ENCODE data around the gene TAS2R9. TPM values are rescaled to one million over a fixed set of nuclear protein-coding genes. Genes with fewer than 3 reads are reported as not detected.

The TAS2R9 gene
- total RNA-seq, 1 experiment from 2014 or later = not detected

DNA sequence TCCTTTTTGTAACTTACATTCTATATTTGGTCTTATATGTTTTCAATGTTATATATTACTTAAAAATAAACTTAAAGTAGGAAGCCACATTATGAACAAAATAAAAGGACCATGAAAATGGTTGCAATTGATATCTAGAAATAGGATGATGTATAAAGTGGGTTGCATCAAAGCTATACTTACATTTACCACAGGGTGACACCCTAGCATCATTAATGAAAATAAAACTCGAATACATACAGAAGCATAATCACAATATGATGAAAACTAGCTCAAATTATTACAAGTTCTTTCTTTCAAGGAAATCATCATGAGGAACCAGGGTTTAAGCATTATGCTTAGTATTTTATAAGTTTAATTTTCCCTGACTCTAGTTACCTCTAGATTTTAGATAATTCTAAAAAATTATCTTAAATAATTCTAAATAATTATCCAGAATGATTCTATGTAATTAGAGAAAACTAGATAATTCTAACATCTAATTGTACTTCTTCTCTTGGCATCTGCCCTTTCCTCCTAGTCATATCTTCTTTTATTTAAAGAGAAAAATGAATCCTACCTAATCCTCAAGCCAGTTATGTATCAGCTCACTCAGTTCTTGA lies 38.7 kb downstream of the TAS2R9 start:
- Mint-ChIP-seq H3K9me3 (ENCODE audit: unreplicated experiment) (no peaks in the 10 kb centered on the region), H3K27ac (ENCODE audit: unreplicated experiment) (no peak overlapping the region), H3K4me3 (ENCODE audit: unreplicated experiment) (no peak overlapping the region), H3K4me1 (ENCODE audit: low read depth, unreplicated experiment) (no peaks in the 10 kb centered on the region), H3K36me3 (ENCODE audit: insufficient read depth, unreplicated experiment) (no peaks in the 10 kb centered on the region), H3K27me3 (ENCODE audit: insufficient read depth, unreplicated experiment) (peaks cover 39% of the 10 kb centered on the region)
- Histone ChIP-seq H3K36me3 (ENCODE audit: control insufficient read depth, insufficient read depth, low read length) (no peaks in the 10 kb centered on the region), H3K4me1 (no peaks in the 10 kb centered on the region), H3K9me3 (no peaks in the 10 kb centered on the region), H3K27me3 (replicated peaks; ENCODE audit: control insufficient read depth, insufficient read depth, low read length) (peaks cover 3% of the 10 kb centered on the region; the same call in 1 of the 2 replicates), H3K4me3 (ENCODE audit: low read depth, low read length) (no peak overlapping the region)
- intact Hi-C loops (cut with micrococcal nuclease; ENCODE audit: unreplicated experiment) = loop anchor here (1.0 to 5.0 kb wide), 6 partner anchors 96 to 736 kb away; no protein-coding TSS in a partner anchor
- TF ChIP-seq, protein P1, sequence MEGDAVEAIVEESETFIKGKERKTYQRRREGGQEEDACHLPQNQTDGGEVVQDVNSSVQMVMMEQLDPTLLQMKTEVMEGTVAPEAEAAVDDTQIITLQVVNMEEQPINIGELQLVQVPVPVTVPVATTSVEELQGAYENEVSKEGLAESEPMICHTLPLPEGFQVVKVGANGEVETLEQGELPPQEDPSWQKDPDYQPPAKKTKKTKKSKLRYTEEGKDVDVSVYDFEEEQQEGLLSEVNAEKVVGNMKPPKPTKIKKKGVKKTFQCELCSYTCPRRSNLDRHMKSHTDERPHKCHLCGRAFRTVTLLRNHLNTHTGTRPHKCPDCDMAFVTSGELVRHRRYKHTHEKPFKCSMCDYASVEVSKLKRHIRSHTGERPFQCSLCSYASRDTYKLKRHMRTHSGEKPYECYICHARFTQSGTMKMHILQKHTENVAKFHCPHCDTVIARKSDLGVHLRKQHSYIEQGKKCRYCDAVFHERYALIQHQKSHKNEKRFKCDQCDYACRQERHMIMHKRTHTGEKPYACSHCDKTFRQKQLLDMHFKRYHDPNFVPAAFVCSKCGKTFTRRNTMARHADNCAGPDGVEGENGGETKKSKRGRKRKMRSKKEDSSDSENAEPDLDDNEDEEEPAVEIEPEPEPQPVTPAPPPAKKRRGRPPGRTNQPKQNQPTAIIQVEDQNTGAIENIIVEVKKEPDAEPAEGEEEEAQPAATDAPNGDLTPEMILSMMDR (IDR thresholded peaks at IDR 0.05; ENCODE audit: insufficient read depth in 1 of 2, low read depth in 1 of 2, low read length in 1 of 2, severe bottlenecking in 1 of 2, unreplicated experiment in 1 of 2) = peak; percentile 52 to 78
- peak in 1 of 2 experiments; percentile 43 for DNase-seq
- ChIA-PET POLR2A (no interaction called here), CTCF (interaction anchor here (0.6 to 3.3 kb wide), 15 partner anchors 21 to 1262 kb away, joined by 3 to 34 read pairs (median 4); partner anchors contain the start of gene SMIM10L1)
- BruUV-seq (replicated peaks) = no TSS peak

DNA sequence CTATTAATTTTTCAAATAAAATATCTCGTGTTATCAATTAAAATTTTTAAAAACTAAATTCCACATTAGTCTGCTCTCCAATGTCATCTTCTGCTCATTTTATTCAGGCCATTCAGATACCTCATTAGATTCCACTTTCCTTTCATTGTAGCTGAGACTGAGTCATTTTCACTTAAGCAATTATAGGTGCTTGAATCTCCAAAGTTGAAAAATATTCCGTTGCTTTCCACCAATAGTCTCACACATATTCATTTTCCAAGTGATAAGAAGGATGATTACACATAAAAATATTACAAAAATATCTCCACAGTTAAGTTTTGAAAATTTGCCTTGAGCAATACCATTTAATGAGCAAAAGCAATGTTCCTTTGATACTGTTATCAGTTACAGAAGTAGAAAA lies 50.3 kb downstream of the TAS2R9 start:
- peaks cover 13% of the 10 kb centered on the region for H3K9me3 Mint-ChIP-seq (ENCODE audit: unreplicated experiment)
- H3K27me3 ChIP-seq (replicated peaks; ENCODE audit: control insufficient read depth, insufficient read depth, low read length) = no peaks in the 10 kb centered on the region; the same call in none of the 2 replicates
- H3K27ac Mint-ChIP-seq (ENCODE audit: unreplicated experiment) = no peak overlapping the region
- BruUV-seq (replicated peaks) = no TSS peak
- POLR2A ChIA-PET = no interaction called here
- no peaks in the 10 kb centered on the region for H3K36me3 Mint-ChIP-seq (ENCODE audit: insufficient read depth, unreplicated experiment)
- CTCF ChIA-PET = no interaction called here
- H3K36me3 ChIP-seq (ENCODE audit: control insufficient read depth, insufficient read depth, low read length) = no peaks in the 10 kb centered on the region
- no peak for DNase-seq
- TF ChIP-seq, protein P1 (IDR thresholded peaks at IDR 0.05; ENCODE audit: insufficient read depth in 1 of 2, low read depth in 1 of 2, low read length in 1 of 2, severe bottlenecking in 1 of 2, unreplicated experiment in 1 of 2) = no peak
- intact Hi-C loops (cut with micrococcal nuclease; ENCODE audit: unreplicated experiment) = no loop called here
- H3K27me3 Mint-ChIP-seq (ENCODE audit: insufficient read depth, unreplicated experiment) = peaks cover 17% of the 10 kb centered on the region
- H3K4me1 ChIP-seq = no peaks in the 10 kb centered on the region
- peaks cover 18% of the 10 kb centered on the region for H3K9me3 ChIP-seq
- H3K4me1 Mint-ChIP-seq (ENCODE audit: low read depth, unreplicated experiment) = no peaks in the 10 kb centered on the region
- H3K4me3 ChIP-seq (ENCODE audit: low read depth, low read length) = no peak overlapping the region
- no peak overlapping the region for H3K4me3 Mint-ChIP-seq (ENCODE audit: unreplicated experiment)

Other genes starting within 250 kb of the TAS2R9 start
- 134 and 137 TPM in 2 replicates for gene MAGOHB, start 196.6 kb downstream of the TAS2R9 start, total RNA-seq (2022)
- 4.5 and 4.9 TPM in 2 replicates for gene STYK1, start 136.1 kb downstream of the TAS2R9 start, total RNA-seq (2022)
- 315 and 326 TPM in 2 replicates for gene YBX3, start 86.8 kb downstream of the TAS2R9 start, total RNA-seq (2022)
- gene TAS2R7, start 7.5 kb downstream of the TAS2R9 start, total RNA-seq (2022) = not detected in 2 replicates
- gene TAS2R8, start 2.9 kb downstream of the TAS2R9 start, total RNA-seq (2022) = not detected in 2 replicates
- gene TAS2R10, start 16.2 kb upstream of the TAS2R9 start, total RNA-seq (2022) = 0.29 and 0.30 TPM in 2 replicates
- 6.8 and 8.4 TPM in 2 replicates for gene PRR4, start 39.3 kb upstream of the TAS2R9 start, total RNA-seq (2022)
- 21.2 and 24.4 TPM in 2 replicates for gene PRH1, start 74.1 kb upstream of the TAS2R9 start, total RNA-seq (2022)
- 1.6 and 2.0 TPM in 2 replicates for gene TAS2R13, start 99.4 kb upstream of the TAS2R9 start, total RNA-seq (2022)
- 0.93 TPM in 1 of 2 replicates, not detected in the other for gene PRH2, start 119.1 kb upstream of the TAS2R9 start, total RNA-seq (2022)
- gene TAS2R14, start 129.1 kb upstream of the TAS2R9 start, total RNA-seq (2022) = 2.7 and 3.1 TPM in 2 replicates
- gene TAS2R50, start 176.7 kb upstream of the TAS2R9 start, total RNA-seq (2022) = 2.0 and 2.2 TPM in 2 replicates
- gene TAS2R20, start 188.1 kb upstream of the TAS2R9 start, total RNA-seq (2022) = 2.2 and 3.8 TPM in 2 replicates
- gene TAS2R19, start 212.5 kb upstream of the TAS2R9 start, total RNA-seq (2022) = 4.8 and 5.7 TPM in 2 replicates
- 4.3 and 5.7 TPM in 2 replicates for gene TAS2R31, start 221.2 kb upstream of the TAS2R9 start, total RNA-seq (2022)

All from Caco-2 (cell line).